HG02623 (cell line): Measurements from ENCODE around the gene RAPGEF6.
A peak's percentile ranks its signal among the peaks of the same experiment; 100 is the strongest.
"Not testable (repeated sequence)": the region's sequence is repeated elsewhere in the genome, so short reads cannot be mapped to it uniquely, and the experiment has no call there.

Source experiments
- ATAC-seq: cut with Tn5 transposase; IDR thresholded peaks from one replicate; pipeline ENCODE4 v1.9.1; 2021; ENCODE audit warnings: moderate library complexity; ENCODE audit not compliant: unreplicated experiment

RAPGEF6 gene

DNA sequence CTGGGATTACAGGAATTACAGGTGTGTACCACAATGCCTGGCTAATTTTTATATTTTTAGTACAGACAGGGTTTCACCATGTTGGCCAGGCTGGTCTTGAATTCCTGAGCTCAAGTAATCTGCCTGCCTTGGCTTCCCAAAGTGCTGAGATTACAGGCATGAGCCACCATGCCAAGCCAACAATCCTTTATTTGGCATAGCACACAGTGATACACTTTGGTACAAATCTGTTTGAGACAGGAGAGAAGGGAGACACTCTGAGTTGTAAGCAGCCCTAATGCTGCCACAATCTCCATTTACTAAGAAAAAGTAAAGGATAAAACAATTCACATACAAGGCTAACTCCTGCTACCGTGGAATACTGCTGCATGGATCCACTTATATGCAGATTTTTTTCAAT, 177.8 kb downstream of the RAPGEF6 start:
- ATAC-seq, result no peak

DNA sequence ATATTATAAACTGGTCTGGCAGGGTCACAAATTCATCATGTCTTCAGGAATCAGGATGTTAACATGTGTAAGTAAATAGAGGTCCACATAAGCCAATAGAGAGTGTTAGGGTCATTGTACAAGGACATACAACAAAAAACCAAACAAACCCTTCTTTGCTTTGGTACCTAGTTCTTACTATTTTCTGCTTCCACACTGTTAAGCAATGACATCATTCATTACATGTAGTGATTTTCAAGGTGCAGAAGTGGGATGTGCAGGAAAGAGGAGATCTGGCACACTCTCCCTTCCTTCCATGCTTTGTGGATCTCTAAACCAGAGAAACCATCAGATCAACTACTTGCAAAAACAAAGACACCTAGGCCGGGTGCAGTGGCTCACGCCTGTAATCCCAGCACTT, 184.1 kb downstream of the RAPGEF6 start:
- no peak for ATAC-seq

- no peak for ATAC-seq
Observed at GRCh38 chr5:131441184-131441583, 193.8 kb downstream of the RAPGEF6 start.

GRCh38 chr5:131436081-131436480, 198.9 kb downstream of the RAPGEF6 start:
- ATAC-seq, result no peak

DNA sequence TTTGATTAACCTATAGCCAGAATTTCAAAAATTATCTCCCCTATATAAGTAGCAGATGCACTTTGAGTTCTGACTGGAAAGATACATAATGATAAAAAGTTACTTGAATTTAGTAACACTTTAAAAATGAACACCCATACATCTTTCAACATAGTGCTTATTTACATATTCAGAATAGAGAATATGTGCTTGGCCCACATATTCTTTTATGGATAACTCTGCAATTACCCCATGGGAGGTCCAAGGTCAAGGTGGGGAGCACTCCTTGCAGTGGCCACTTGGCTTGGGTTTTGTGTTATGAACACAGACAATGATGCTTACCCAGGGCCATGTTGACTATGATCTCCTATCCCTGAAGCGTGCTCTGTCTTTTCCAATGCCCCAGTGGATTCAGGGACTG, 201.9 kb downstream of the RAPGEF6 start:
- ATAC-seq, result no peak

GRCh38 chr5:131431794-131432193, 203.2 kb downstream of the RAPGEF6 start:
- ATAC-seq, result no peak

GRCh38 chr5:131430794-131431193, 204.2 kb downstream of the RAPGEF6 start:
- ATAC-seq, result no peak

GRCh38 chr5:131426011-131426410, 209.0 kb downstream of the RAPGEF6 start:
- no peak for ATAC-seq

DNA sequence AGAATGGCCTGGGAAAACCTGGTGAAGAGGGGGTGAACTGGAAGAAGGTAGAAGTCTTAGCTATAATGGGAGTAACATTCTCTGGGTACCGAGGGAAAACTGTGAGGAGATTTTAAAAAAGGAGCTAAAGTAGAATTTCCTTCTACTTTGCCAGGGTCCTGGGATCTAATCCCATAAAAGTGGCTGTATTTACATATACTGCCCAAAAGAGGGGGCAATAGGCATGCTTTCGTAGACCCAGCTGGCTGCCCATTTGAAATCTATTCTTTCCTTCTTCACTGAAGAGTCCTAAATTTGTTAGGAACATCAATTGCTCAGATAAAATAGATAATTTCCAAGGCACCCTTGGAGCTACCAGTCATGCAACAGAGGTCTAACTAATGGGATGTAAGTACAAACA, 212.0 kb downstream of the RAPGEF6 start:
- ATAC-seq, result no peak

DNA sequence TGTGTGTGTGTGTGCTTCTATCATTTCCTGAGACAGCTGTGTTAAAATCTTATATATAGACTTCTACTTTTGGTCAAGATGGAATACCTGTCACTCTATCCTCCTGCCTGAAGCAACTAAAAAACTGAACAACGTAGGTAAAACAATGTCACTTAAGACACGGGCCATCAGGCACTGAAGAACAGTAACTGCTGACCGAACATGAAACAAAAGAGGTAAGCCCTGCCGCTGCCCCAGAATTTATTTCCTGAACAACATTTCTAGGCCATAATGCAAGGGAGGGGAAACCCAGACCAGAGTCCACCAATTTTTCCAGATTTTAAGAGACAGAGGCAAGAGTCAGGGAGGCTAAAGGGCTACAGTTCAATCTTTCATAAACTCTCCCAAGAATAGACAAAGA, 215.2 kb downstream of the RAPGEF6 start:
- ATAC-seq, result no peak

DNA sequence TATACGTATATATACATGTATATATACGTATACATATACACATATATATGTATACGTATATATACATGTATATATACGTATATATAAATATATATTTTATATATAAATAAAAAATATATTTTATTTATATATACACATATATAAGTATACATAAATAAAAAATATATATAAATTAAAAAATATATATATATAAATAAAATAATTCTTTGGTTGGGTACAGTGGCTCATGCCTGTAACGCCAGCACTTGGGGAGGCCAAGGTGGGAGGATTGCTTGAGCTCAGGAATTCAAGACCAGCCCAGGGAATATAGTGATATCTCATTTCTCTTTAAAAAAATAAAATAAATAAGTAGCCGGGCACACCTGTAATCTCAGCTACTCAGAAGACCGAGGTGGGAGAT, 216.2 kb downstream of the RAPGEF6 start:
- no peak for ATAC-seq

DNA sequence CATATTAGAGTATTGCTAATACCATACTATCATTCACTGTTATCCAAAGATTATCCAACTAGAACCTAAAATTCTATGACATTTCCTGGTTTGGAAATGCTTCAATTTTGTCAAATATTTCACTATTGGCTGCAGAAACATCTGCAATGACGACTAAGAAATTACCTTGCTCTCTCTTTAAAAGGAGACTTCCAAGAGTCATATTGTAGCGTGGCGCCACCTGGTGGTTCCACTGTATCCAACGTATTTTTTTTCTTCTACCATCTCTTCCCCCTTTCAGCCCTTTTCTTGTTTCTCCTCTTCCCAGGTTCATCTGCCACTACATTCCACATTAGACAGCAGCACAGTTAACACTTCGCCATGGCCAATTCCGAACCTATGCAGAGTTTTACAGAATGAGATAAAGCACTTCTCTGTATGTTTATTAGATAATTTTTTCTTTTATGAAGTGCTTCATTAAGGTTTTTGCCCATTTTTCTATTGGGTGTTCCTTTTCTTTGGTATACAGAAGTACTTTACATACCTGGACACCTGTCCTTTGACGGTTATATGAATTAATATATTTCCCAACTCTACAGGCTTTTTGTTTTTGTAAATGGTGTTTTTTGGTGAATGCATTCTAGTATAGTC, 217.7 kb downstream of the RAPGEF6 start:
- peak; percentile 29 for ATAC-seq

- peak; percentile 67 for ATAC-seq
Observed at GRCh38 chr5:131416729-131417128, 218.3 kb downstream of the RAPGEF6 start.

DNA sequence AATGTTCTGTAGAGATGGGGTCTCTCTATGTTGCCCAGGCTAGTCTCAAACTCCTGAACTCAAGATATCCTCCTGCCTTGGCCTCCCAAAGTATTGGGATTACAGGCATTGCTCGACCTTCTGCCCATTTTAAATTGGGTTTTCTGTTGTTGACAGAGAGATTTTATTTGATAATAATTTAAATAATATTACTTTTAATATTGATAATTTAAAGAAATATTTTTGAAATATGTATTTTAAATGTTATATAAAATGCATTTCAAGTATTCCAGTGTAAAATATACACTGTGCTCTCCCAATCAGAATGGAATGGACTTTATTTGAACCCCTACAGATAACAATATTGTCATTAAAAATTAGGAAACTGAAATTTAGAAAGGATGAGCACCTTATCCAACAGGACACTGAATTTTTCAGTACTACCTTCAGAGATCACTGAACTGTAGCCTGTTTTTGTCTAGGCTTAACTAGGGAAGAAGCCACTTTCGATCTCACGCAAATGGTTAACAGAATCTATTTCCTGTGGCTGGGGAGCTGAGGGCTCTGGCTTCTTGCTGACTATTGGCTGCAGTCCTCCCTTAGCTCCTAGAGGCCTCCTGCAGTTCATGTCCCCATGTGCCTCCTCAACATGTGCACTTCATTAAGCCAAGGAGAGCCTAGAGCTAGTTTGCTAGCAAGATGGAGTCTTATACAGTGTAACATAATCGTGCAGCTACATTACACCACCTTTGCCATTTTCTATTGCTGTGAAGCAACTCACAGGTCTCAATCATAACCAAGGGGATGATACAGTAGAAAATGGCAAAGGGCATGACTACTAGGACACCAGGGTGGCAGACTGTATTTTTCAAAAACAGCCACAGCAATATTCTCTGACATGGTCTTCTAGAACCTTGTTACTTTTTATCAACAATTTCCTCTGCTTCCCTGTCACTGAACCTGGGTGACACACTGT, 221.1 kb downstream of the RAPGEF6 start:
- ATAC-seq, result peak; percentile 69

DNA sequence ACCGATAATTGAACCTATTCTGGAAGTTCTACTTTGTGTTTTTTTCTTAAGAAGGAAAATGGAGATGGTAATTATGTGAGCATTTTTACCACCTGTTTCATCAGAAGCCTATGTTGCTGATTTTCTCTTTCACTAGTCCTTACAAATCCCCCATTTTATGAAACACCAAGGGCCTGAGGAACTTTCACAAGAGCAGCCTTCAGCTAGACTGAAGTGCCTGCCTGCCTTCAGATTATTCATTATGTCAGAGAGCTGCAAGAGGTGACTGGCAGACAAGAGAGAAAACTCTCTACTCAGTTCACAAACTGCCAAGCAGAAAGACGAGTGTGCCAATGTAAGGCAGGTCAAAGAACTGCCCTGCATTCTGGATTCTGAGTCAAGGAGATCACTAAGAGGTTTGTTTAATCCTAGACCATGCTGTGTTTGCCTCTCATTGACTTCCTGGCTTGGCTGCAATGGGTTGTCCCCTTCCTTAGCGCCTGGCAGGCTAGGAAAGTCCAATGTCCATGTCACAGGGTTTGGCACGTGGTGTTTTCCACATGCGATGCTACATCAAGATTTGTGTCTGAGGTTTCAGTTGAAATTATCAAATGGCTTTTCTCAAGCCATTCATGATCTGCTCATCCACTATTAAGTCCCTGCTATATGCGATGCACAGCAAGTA, 227.9 kb downstream of the RAPGEF6 start:
- ATAC-seq, result no peak

DNA sequence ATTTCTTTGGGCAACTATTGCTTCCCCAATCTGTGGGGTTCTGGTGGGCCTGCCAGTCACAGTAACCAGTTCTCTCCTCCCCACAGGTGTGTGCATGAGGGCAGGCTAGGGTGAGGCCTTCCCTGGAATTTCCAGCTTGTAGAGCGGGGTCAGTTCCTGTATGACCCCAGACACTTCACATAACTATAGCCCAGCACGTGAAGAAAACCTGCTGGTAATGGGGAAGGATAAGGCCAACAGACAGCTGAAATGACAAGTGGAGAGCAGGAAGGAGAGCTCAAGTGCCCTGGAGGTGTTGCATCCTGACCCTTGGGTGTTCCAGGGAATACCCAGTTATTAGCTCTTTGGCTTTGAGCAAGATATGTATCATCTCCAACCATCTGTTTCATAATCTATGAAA, 229.0 kb downstream of the RAPGEF6 start:
- no peak for ATAC-seq

GRCh38 chr5:131405674-131406073, 229.4 kb downstream of the RAPGEF6 start:
- no peak for ATAC-seq

- ATAC-seq, result no peak
Observed at GRCh38 chr5:131400585-131400984, 234.4 kb downstream of the RAPGEF6 start.

DNA sequence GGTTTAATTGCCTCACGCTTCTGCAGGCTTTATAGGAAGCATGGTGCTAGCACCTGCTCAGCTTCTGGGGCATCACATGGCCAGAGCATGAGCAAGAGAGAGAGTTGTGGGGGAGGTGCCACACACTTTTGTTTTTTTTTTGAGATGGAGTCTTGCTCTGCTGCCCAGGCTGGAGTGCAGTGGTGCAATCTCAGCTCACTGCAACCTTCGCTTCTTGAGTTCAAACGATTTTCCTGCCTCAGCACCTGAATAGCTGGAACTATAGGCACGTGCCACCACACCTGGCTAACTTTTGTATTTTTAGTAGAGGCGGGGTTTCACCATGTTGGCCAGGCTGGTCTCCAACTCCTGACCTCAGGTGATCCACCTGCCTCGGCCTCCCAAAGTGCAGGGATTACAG, 236.0 kb downstream of the RAPGEF6 start:
- ATAC-seq, result not testable (repeated sequence)

- ATAC-seq, result no peak
Observed at GRCh38 chr5:131396630-131397273, 238.3 kb downstream of the RAPGEF6 start.

DNA sequence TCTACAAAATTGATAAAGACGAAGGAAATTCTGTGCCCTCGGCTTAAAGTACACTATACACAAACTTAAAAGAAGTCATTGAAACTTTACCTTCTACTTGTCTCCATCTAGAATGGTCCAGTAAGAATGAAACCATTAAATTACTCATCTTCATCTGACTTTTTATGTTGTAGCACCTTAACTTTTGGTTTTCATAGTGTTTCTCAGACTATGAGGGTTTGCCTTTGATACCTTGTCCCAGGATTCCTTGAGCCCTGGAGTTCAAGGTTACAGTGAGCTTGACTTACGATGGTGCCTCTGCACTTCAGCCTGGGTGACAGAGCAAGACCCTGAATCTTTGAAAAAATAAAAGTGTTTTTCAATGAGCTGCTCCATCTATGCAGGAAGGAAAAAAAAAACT, 239.0 kb downstream of the RAPGEF6 start:
- peak; percentile 81 for ATAC-seq
